ENCODE results near the gene SH3PXD2A. TPM values are rescaled to one million over a fixed set of nuclear protein-coding genes. Genes with fewer than 3 reads are reported as not detected.
"Not testable (repeated sequence)": the region's sequence is repeated elsewhere in the genome, so short reads cannot be mapped to it uniquely, and the experiment has no call there.

The SH3PXD2A gene
- total RNA-seq, 1 experiment from 2014 or later: 54.9 TPM

DNA sequence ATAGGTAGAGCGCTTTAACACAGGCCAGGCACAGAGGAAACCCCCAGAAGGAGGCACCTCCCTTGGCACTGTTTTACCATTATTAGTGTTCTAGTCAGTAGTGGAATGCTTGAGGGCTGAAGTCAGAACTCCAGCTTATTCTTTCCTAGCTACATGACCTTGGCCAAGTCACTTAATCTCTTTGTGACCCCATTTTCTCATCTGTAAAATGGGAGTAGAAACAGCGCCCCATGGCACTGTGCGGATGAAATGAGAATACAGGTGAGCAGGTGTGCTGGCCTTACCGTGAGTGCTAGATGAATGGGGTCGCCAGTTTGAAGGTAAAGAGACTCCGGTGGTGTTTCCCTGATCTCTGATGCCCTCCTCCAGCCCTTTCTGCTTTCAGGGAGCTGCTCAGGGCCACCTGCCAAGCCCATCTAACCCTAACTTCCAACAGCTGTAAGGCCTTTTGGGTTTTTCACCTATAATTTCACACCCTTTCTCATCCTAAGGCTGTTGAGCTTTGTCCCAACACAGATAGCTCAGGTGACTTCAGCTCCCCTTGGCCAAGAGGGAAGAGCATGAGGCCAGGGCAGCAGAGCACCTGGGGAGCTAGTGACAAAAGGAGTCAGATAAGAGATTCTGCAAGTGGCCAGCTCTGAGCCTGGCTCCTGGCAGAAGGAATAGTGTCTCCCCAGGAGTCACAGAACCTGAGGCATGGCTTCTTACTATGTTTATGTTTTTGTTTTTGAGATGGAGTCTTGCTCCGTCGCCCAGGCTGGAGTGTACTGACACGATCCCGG, 76.8 kb downstream of the SH3PXD2A start:
- no peak for DNase-seq (ENCODE audit: low spot score)
- BruUV-seq (replicated peaks): no TSS peak
- H3K9me3 ChIP-seq (ENCODE audit: low read depth, low read length, poor library complexity, severe bottlenecking): no peaks in the 10 kb centered on the region
- peaks cover 7% of the 10 kb centered on the region for H3K36me3 ChIP-seq (ENCODE audit: insufficient read depth, low read length, poor library complexity, severe bottlenecking)
- no peaks in the 10 kb centered on the region for H3K27me3 ChIP-seq (replicated peaks; ENCODE audit: insufficient read depth, low read depth, low read length, poor library complexity)
- POLR2A ChIA-PET (ENCODE audit: low non-redundant PET): no interaction called here
- TF ChIP-seq EZH2 (IDR thresholded peaks at IDR 0.05; ENCODE audit: borderline replicate concordance, low read depth, low read length, poor library complexity, severe bottlenecking): no peak
- TF ChIP-seq CTCF (conservative IDR thresholded peaks at IDR 0.05; ENCODE audit: low read depth, low read length): no peak
- H3K4me1 ChIP-seq (ENCODE audit: insufficient read depth, low read length, poor library complexity, severe bottlenecking): no peaks in the 10 kb centered on the region
- no peak overlapping the region for H3K27ac ChIP-seq (ENCODE audit: low read depth, low read length, poor library complexity, severe bottlenecking)
- intact Hi-C loops (cut with micrococcal nuclease; ENCODE audit: unreplicated experiment): no loop called here
- CTCF ChIA-PET: no interaction called here
- no peak overlapping the region for H3K4me3 ChIP-seq (ENCODE audit: low read depth, low read length, poor library complexity, severe bottlenecking)

GRCh38 chr10:103776878-103777591, 78.3 kb downstream of the SH3PXD2A start:
- DNase-seq (ENCODE audit: low spot score): no peak
- intact Hi-C loops (cut with micrococcal nuclease; ENCODE audit: unreplicated experiment): no loop called here
- ChIA-PET CTCF (no interaction called here), POLR2A (ENCODE audit: low non-redundant PET) (interaction anchor here (0.6 kb wide), 1 partner anchor 18 kb away, joined by 3 read pairs; no protein-coding TSS in a partner anchor)
- no peaks in the 10 kb centered on the region for H3K9me3 ChIP-seq (ENCODE audit: low read depth, low read length, poor library complexity, severe bottlenecking)
- no peak overlapping the region for H3K4me3 ChIP-seq (ENCODE audit: low read depth, low read length, poor library complexity, severe bottlenecking)
- H3K27me3 ChIP-seq (replicated peaks; ENCODE audit: insufficient read depth, low read depth, low read length, poor library complexity): no peaks in the 10 kb centered on the region
- no TSS peak for BruUV-seq (replicated peaks)
- peaks cover 7% of the 10 kb centered on the region for H3K36me3 ChIP-seq (ENCODE audit: insufficient read depth, low read length, poor library complexity, severe bottlenecking)
- H3K27ac ChIP-seq (ENCODE audit: low read depth, low read length, poor library complexity, severe bottlenecking): no peak overlapping the region
- no peak for TF ChIP-seq EZH2 (IDR thresholded peaks at IDR 0.05; ENCODE audit: borderline replicate concordance, low read depth, low read length, poor library complexity, severe bottlenecking)
- no peak for TF ChIP-seq CTCF (conservative IDR thresholded peaks at IDR 0.05; ENCODE audit: low read depth, low read length)
- H3K4me1 ChIP-seq (ENCODE audit: insufficient read depth, low read length, poor library complexity, severe bottlenecking): peaks cover 12% of the 10 kb centered on the region

DNA sequence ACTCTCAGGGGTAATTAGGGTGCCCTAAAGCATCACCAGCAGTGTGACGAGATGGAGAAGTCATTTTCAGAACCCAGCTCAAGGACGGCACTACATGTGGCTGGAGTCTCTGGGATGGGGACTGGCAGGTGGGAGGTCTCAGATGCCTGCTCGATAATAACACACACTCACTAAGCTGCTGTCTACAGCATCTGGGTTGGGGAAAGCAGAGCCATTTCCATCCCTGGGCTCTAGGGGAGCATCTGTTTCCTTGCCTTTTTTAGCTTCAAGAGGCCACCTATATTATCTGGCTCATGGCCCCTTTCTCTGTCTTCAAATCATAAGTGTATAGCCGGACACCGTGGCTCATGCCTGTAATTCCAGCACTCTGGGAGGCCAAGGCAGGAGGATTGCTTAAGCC, 79.6 kb downstream of the SH3PXD2A start:
- Histone ChIP-seq H3K4me3 (ENCODE audit: low read depth, low read length, poor library complexity, severe bottlenecking) (no peak overlapping the region), H3K36me3 (ENCODE audit: insufficient read depth, low read length, poor library complexity, severe bottlenecking) (peaks cover 3% of the 10 kb centered on the region), H3K27ac (ENCODE audit: low read depth, low read length, poor library complexity, severe bottlenecking) (no peak overlapping the region), H3K4me1 (ENCODE audit: insufficient read depth, low read length, poor library complexity, severe bottlenecking) (peaks cover 18% of the 10 kb centered on the region), H3K27me3 (replicated peaks; ENCODE audit: insufficient read depth, low read depth, low read length, poor library complexity) (no peaks in the 10 kb centered on the region), H3K9me3 (ENCODE audit: low read depth, low read length, poor library complexity, severe bottlenecking) (no peaks in the 10 kb centered on the region)
- CTCF ChIA-PET: interaction anchor here (0.7 kb wide), 1 partner anchor 59 kb away, joined by 8 read pairs; no protein-coding TSS in a partner anchor
- POLR2A ChIA-PET (ENCODE audit: low non-redundant PET): no interaction called here
- no peak for DNase-seq (ENCODE audit: low spot score)
- intact Hi-C loops (cut with micrococcal nuclease; ENCODE audit: unreplicated experiment): no loop called here
- no peak for TF ChIP-seq EZH2 (IDR thresholded peaks at IDR 0.05; ENCODE audit: borderline replicate concordance, low read depth, low read length, poor library complexity, severe bottlenecking)
- no peak for TF ChIP-seq CTCF (conservative IDR thresholded peaks at IDR 0.05; ENCODE audit: low read depth, low read length)
- no TSS peak for BruUV-seq (replicated peaks)

DNA sequence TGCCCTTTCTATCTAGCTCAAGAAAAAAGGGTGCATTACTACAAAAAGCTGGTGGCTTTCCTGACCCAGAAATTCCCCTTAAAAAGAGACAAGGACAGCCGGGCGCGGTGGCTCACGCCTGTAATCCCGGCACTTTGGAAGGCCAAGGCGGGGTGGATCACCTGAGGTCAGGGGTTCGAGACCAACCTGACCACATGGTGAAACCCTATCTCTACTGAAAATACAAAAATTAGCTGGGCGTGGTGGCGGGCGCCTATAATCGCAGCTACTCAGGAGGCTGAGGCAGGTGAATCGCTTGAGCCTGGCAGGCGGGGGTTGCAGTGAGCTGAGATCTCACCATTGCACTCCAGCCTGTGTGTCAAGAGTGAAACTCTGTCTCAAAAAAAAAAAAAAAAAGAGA, 82.5 kb downstream of the SH3PXD2A start:
- H3K9me3 ChIP-seq (ENCODE audit: low read depth, low read length, poor library complexity, severe bottlenecking); BruUV-seq (replicated peaks); H3K27me3 ChIP-seq (replicated peaks; ENCODE audit: insufficient read depth, low read depth, low read length, poor library complexity); H3K36me3 ChIP-seq (ENCODE audit: insufficient read depth, low read length, poor library complexity, severe bottlenecking); intact Hi-C loops (cut with micrococcal nuclease; ENCODE audit: unreplicated experiment); POLR2A ChIA-PET (ENCODE audit: low non-redundant PET); CTCF ChIA-PET; DNase-seq (ENCODE audit: low spot score): not testable (repeated sequence)
- Histone ChIP-seq H3K4me3 (ENCODE audit: low read depth, low read length, poor library complexity, severe bottlenecking) (peak overlapping the region; percentile 37), H3K4me1 (ENCODE audit: insufficient read depth, low read length, poor library complexity, severe bottlenecking) (peaks cover 23% of the 10 kb centered on the region), H3K27ac (ENCODE audit: low read depth, low read length, poor library complexity, severe bottlenecking) (peak overlapping the region; percentile 57)
